ENCODE results near the gene DOHH.

Gene DOHH

DNA sequence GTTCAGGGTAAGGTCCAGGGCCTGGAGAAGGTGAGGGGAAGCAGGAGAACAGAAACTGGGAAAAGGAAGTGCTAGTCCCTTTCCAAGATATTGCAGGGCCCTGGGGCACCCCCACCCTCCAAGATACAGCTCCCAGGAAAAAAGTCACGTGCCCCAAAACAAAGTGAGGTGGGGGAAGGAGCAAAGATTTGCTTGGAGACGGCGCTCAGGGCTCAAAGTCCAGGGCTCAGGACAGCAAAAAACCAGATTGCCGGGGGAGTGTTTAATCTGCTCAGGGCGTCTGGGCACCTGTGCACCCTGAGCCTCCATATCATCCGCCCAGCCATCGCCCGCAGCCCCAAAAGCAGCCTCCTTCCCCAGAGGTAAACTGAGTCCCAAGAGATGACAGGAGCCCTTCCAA is 26.5 kb downstream of the DOHH start:
- no peaks in the 10 kb centered on the region for H3K36me3 ChIP-seq (ENCODE audit: control insufficient read depth, insufficient read depth, low read length)
- H3K9me3 ChIP-seq (ENCODE audit: control insufficient read depth, low read length): no peaks in the 10 kb centered on the region
- H3K27me3 ChIP-seq (ENCODE audit: control insufficient read depth, insufficient read depth, low read length): no peaks in the 10 kb centered on the region
- H3K27ac ChIP-seq: no peak overlapping the region
- H3K4me1 ChIP-seq: no peaks in the 10 kb centered on the region
- no peak overlapping the region for H2AFZ ChIP-seq
- H3K4me2 ChIP-seq (ENCODE audit: low read length): no peak overlapping the region
- TF ChIP-seq, protein P1, sequence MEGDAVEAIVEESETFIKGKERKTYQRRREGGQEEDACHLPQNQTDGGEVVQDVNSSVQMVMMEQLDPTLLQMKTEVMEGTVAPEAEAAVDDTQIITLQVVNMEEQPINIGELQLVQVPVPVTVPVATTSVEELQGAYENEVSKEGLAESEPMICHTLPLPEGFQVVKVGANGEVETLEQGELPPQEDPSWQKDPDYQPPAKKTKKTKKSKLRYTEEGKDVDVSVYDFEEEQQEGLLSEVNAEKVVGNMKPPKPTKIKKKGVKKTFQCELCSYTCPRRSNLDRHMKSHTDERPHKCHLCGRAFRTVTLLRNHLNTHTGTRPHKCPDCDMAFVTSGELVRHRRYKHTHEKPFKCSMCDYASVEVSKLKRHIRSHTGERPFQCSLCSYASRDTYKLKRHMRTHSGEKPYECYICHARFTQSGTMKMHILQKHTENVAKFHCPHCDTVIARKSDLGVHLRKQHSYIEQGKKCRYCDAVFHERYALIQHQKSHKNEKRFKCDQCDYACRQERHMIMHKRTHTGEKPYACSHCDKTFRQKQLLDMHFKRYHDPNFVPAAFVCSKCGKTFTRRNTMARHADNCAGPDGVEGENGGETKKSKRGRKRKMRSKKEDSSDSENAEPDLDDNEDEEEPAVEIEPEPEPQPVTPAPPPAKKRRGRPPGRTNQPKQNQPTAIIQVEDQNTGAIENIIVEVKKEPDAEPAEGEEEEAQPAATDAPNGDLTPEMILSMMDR (IDR thresholded peaks at IDR 0.05): no peak
- no peak overlapping the region for H3K4me3 ChIP-seq (ENCODE audit: low read depth, low read length)
- H3K9ac ChIP-seq: no peak overlapping the region
- no peaks in the 10 kb centered on the region for H3K79me2 ChIP-seq

DNA sequence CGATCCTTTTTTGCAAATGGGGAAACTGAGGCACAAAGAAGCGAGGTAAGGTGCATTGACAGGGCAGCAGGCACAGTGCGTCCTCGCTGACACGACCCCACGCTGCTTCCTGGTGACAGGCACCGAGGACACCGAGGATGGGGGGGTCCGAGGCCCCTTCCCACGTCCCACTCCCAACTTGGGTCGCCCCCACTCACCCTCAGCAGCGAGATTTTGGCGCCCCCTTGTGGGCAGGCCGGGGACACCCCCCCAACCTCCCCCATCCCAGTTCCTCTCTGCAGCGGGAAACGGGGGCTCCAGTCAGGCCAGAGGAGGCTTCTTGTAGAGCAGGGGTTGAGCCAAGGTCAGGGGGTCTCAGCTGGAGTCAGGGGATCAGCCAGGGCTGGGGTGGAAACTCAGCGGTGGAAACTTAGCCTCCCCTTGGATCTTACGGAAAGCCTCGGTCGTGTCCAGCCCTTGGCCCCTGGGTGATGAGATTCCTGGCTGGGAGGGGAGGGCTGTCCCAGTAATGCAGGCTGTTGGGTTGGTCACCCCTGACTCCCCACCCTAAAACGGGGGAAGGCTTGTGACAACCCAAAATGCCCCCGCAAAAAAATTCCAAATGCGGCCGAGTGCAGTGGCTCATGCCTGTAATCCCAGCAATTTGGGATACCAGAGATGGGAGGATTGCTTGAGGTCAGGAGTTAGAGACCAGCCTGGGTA is 28.4 kb downstream of the DOHH start:
- Histone ChIP-seq H3K4me3 (ENCODE audit: low read depth, low read length) (no peak overlapping the region), H3K9ac (no peak overlapping the region), H3K4me2 (ENCODE audit: low read length) (peak overlapping the region; percentile 17), H3K79me2 (no peaks in the 10 kb centered on the region), H3K4me1 (no peaks in the 10 kb centered on the region), H2AFZ (no peak overlapping the region), H3K27me3 (ENCODE audit: control insufficient read depth, insufficient read depth, low read length) (no peaks in the 10 kb centered on the region), H3K36me3 (ENCODE audit: control insufficient read depth, insufficient read depth, low read length) (no peaks in the 10 kb centered on the region), H3K9me3 (ENCODE audit: control insufficient read depth, low read length) (no peaks in the 10 kb centered on the region), H3K27ac (no peak overlapping the region)
- TF ChIP-seq, protein P1 (IDR thresholded peaks at IDR 0.05): peak; percentile 85

DNA sequence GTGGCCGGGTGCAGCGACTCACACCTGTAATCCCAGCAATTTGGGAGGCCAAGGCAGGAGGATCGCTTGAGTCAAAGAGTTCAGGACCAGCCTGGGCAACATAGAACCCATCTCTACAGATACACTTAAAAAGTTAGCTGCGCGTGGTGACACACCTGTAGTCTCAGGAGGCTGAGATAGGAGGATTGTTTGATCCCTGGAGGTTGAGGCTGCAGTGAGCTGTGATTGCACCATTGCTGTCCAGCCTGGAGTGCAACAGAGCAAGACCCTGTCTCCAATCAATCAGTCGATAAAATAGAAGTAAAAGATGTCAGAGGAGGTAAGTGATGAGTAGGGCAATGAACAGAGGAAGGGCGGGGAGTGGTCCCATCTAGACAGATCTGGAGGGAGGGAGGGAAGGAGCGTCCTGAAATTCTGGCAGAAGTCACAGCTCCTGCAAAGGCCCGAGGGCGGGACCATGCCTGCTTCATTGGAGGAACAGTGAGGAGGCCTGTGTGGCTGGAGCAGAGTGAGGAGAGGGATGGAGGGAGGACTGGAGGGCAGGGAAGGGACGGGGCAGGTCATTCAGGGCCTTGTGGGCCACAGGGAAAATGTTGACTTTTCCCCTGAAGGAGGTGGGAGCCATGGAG is 29.9 kb downstream of the DOHH start:
- no peak overlapping the region for H3K27ac ChIP-seq
- H3K4me2 ChIP-seq (ENCODE audit: low read length): no peak overlapping the region
- no peak overlapping the region for H3K4me3 ChIP-seq (ENCODE audit: low read depth, low read length)
- H3K9me3 ChIP-seq (ENCODE audit: control insufficient read depth, low read length): no peaks in the 10 kb centered on the region
- no peak overlapping the region for H2AFZ ChIP-seq
- H3K36me3 ChIP-seq (ENCODE audit: control insufficient read depth, insufficient read depth, low read length): no peaks in the 10 kb centered on the region
- H3K79me2 ChIP-seq: no peaks in the 10 kb centered on the region
- TF ChIP-seq, protein P1 (IDR thresholded peaks at IDR 0.05): no peak
- no peaks in the 10 kb centered on the region for H3K27me3 ChIP-seq (ENCODE audit: control insufficient read depth, insufficient read depth, low read length)
- no peaks in the 10 kb centered on the region for H3K4me1 ChIP-seq
- no peak overlapping the region for H3K9ac ChIP-seq

DNA sequence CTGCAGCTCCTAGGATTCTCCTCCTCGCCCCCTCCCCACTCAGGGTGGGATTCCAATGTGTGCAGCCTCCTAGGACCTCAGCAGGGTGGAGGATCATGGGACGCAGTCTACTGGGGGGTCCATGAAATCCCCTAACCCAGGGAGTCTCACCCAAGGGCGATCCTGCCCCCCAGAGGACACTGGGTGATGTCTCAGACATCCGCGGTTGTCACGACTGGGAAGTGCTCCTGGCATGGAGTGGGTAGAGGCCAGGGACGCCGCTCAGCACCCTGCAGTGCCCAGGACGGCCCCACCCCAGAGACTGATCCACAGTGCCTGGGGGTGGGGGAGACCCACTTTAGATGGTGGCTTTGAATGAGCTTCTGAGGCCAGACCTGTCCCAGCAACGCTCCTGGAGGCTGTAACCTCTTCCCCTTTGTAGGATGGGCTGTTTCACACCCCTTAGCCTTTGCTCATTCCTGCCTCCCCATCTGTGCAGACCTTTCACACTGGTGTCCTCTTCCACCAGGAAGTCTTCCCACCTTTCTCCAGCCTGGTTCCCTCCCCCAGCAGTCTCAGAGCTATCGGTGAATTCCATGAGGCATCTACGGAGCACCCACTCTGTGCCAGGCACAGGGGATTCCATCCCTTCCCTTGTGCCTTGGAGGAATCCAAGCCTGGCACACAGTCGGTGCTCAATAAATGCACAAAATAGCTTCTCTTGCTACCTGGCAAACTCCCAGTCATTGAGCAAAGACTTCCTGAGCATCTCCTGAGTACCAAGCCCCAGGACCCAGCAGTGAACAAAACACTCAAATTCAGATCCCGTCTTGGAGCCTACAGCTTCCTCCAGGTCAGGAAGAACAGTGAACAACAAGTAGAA is 30.6 kb downstream of the DOHH start:
- Histone ChIP-seq H3K27me3 (ENCODE audit: control insufficient read depth, insufficient read depth, low read length) (no peaks in the 10 kb centered on the region), H3K9ac (no peak overlapping the region), H3K36me3 (ENCODE audit: control insufficient read depth, insufficient read depth, low read length) (no peaks in the 10 kb centered on the region), H3K27ac (no peak overlapping the region), H2AFZ (no peak overlapping the region), H3K4me2 (ENCODE audit: low read length) (no peak overlapping the region), H3K79me2 (no peaks in the 10 kb centered on the region), H3K9me3 (ENCODE audit: control insufficient read depth, low read length) (no peaks in the 10 kb centered on the region), H3K4me3 (ENCODE audit: low read depth, low read length) (no peak overlapping the region), H3K4me1 (no peaks in the 10 kb centered on the region)
- TF ChIP-seq, protein P1 (IDR thresholded peaks at IDR 0.05): no peak
